A673 (cell line): ENCODE data around the gene PDE5A.
"Not testable (repeated sequence)": the region's sequence is repeated elsewhere in the genome, so short reads cannot be mapped to it uniquely, and the experiment has no call there.

Source experiments
- EZH2 ChIP-seq: fragments of 200-600 bp; sonication (generic); IDR thresholded peaks from 2 replicates; pipeline ENCODE4 v1.6.1; 2017; ENCODE audit warnings: borderline replicate concordance, low read depth, mild to moderate bottlenecking, mixed read lengths, antibody characterized with exemption, low read length; ENCODE audit not compliant: poor library complexity, severe bottlenecking
- TF ChIP-seq, protein P1 (sequence below): fragments of 300-800, 200-600 bp; sonication (generic); conservative IDR thresholded peaks from 2 replicates; pipeline ENCODE4 v1.5.1; 2017; ENCODE audit warnings: low read depth, mild to moderate bottlenecking, antibody characterized with exemption, low read length, moderate library complexity, mixed read lengths

DNA sequence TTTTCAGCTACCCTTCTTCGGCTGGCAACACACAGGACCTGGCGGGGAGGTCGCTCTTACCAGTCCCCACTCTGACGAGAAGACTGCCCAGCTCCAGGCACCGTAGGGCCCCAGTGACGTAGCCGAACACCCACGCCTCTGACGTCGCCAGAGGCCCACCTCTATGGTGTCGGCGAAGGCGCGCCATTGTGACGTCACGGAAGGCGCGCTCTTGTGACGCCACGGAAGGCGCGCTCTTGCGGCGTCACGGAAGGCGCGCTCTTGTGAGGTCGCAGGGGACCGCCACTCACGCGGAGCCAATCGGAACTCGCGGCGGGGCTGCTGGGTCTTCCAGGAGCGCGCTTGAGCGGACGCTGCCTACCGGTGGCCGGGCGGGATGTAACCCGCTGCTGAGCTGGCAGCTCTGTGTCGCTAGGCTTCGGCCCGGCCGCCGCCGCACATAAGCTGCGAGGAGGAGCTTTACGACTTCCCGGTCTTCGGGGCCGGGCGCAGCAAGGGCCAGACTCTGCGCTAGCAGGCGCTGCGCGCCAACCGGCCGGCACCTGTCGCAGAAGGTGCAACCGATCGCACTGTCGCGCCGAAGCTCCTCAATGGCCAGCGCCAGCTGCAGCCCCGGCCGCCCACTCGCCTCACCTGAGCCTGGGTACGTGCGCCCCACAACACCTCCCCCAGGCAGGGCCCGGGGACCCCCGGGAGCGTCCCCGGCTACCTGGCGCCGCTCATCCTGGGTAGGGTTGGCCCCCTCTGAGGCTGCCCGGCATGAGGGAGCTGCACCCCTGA, 173.9 kb downstream of the PDE5A start:
- TF ChIP-seq, protein P1, sequence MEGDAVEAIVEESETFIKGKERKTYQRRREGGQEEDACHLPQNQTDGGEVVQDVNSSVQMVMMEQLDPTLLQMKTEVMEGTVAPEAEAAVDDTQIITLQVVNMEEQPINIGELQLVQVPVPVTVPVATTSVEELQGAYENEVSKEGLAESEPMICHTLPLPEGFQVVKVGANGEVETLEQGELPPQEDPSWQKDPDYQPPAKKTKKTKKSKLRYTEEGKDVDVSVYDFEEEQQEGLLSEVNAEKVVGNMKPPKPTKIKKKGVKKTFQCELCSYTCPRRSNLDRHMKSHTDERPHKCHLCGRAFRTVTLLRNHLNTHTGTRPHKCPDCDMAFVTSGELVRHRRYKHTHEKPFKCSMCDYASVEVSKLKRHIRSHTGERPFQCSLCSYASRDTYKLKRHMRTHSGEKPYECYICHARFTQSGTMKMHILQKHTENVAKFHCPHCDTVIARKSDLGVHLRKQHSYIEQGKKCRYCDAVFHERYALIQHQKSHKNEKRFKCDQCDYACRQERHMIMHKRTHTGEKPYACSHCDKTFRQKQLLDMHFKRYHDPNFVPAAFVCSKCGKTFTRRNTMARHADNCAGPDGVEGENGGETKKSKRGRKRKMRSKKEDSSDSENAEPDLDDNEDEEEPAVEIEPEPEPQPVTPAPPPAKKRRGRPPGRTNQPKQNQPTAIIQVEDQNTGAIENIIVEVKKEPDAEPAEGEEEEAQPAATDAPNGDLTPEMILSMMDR, result peak; percentile 22; the same call in 1 of the 2 replicates
- not testable (repeated sequence) for TF ChIP-seq EZH2
